ENCODE measurements around the gene FZR1.

Gene FZR1

GRCh38 chr19:3539756-3540118 is 33.6 kb downstream of the FZR1 start:
- H2AFZ ChIP-seq (ENCODE audit: low read depth, low read length) = no peak overlapping the region
- no peaks in the 10 kb centered on the region for H3K27me3 ChIP-seq (ENCODE audit: insufficient read depth, low read length, poor library complexity)
- ATAC-seq (ENCODE audit: insufficient read depth, low read depth) (no peak), DNase-seq (no peak)
- H3K4me2 ChIP-seq (ENCODE audit: insufficient read depth, low read length) = no peak overlapping the region
- H3K9ac ChIP-seq (ENCODE audit: low read depth, low read length) = no peak overlapping the region
- TF ChIP-seq EZH2 (IDR thresholded peaks at IDR 0.05; ENCODE audit: borderline replicate concordance, low read depth, low read length, severe bottlenecking) (no peak), CTCF (IDR thresholded peaks at IDR 0.05; ENCODE audit: borderline replicate concordance, extremely low read depth, low read length, poor library complexity, severe bottlenecking) (no peak)
- H4K20me1 ChIP-seq (ENCODE audit: insufficient read depth, low read length) = peaks cover 31% of the 10 kb centered on the region
- no peaks in the 10 kb centered on the region for H3K79me2 ChIP-seq (ENCODE audit: insufficient read depth, low read length)
- H3K9me3 ChIP-seq (ENCODE audit: insufficient read depth, low read length, severe bottlenecking) = no peaks in the 10 kb centered on the region
- no peak overlapping the region for H3K27ac ChIP-seq (ENCODE audit: low read length)
- H3K4me3 ChIP-seq (ENCODE audit: low read depth in 1 of 2, low read length in 2 of 2) = no peak overlapping the region
- no peaks in the 10 kb centered on the region for H3K4me1 ChIP-seq (ENCODE audit: insufficient read depth, low read length)
- H3K36me3 ChIP-seq (ENCODE audit: insufficient read depth, low read length) = peaks cover 60% of the 10 kb centered on the region

GRCh38 chr19:3543150-3544057 is 37.3 kb downstream of the FZR1 start:
- DNase-seq (no peak), ATAC-seq (ENCODE audit: insufficient read depth, low read depth) (no peak)
- Histone ChIP-seq H3K36me3 (ENCODE audit: insufficient read depth, low read length) (peaks cover 61% of the 10 kb centered on the region), H3K4me2 (ENCODE audit: insufficient read depth, low read length) (no peak overlapping the region), H2AFZ (ENCODE audit: low read depth, low read length) (no peak overlapping the region), H3K27me3 (ENCODE audit: insufficient read depth, low read length, poor library complexity) (no peaks in the 10 kb centered on the region), H3K4me3 (ENCODE audit: low read depth in 1 of 2, low read length in 2 of 2) (no peak overlapping the region), H3K4me1 (ENCODE audit: insufficient read depth, low read length) (no peaks in the 10 kb centered on the region), H4K20me1 (ENCODE audit: insufficient read depth, low read length) (peaks cover 45% of the 10 kb centered on the region), H3K9me3 (ENCODE audit: insufficient read depth, low read length, severe bottlenecking) (no peaks in the 10 kb centered on the region), H3K79me2 (ENCODE audit: insufficient read depth, low read length) (no peaks in the 10 kb centered on the region), H3K27ac (ENCODE audit: low read length) (peak overlapping the region; percentile 25; the same call in 1 of the 2 replicates), H3K9ac (ENCODE audit: low read depth, low read length) (no peak overlapping the region)
- TF ChIP-seq CTCF (IDR thresholded peaks at IDR 0.05; ENCODE audit: borderline replicate concordance, extremely low read depth, low read length, poor library complexity, severe bottlenecking) (no peak), EZH2 (IDR thresholded peaks at IDR 0.05; ENCODE audit: borderline replicate concordance, low read depth, low read length, severe bottlenecking) (no peak)

- Histone ChIP-seq H3K27me3 (ENCODE audit: insufficient read depth, low read length, poor library complexity) (no peaks in the 10 kb centered on the region), H3K9ac (ENCODE audit: low read depth, low read length) (no peak overlapping the region), H3K4me2 (ENCODE audit: insufficient read depth, low read length) (no peak overlapping the region), H3K4me1 (ENCODE audit: insufficient read depth, low read length) (no peaks in the 10 kb centered on the region), H3K36me3 (ENCODE audit: insufficient read depth, low read length) (peaks cover 55% of the 10 kb centered on the region), H3K27ac (ENCODE audit: low read length) (no peak overlapping the region), H2AFZ (ENCODE audit: low read depth, low read length) (no peak overlapping the region), H4K20me1 (ENCODE audit: insufficient read depth, low read length) (peaks cover 48% of the 10 kb centered on the region), H3K9me3 (ENCODE audit: insufficient read depth, low read length, severe bottlenecking) (no peaks in the 10 kb centered on the region), H3K79me2 (ENCODE audit: insufficient read depth, low read length) (no peaks in the 10 kb centered on the region), H3K4me3 (ENCODE audit: low read depth in 1 of 2, low read length in 2 of 2) (no peak overlapping the region)
- ATAC-seq (ENCODE audit: insufficient read depth, low read depth) (no peak), DNase-seq (no peak)
- TF ChIP-seq CTCF (IDR thresholded peaks at IDR 0.05; ENCODE audit: borderline replicate concordance, extremely low read depth, low read length, poor library complexity, severe bottlenecking) = no peak
- no peak for TF ChIP-seq EZH2 (IDR thresholded peaks at IDR 0.05; ENCODE audit: borderline replicate concordance, low read depth, low read length, severe bottlenecking)
These were observed 37.9 kb downstream of the FZR1 start for GRCh38 chr19:3544058-3544376.

All from DND-41 (cell line).